DND-41 (cell line): ENCODE results near the gene TTC12.

ENCODE experiments used
- ATAC-seq: fragments of 200-7000 bp; cut with Tn5 transposase; 3 replicates; pipeline ENCODE4 v1.9.1; 2021; ENCODE audit warnings: low read depth; ENCODE audit not compliant: insufficient read depth
- DNase-seq: peaks from one replicate; pipeline ENCODE4 v3.0.0-alpha.2; 2020
- H2AFZ ChIP-seq: 2 replicates; pipeline ENCODE4 v1.6.0; 2012; ENCODE audit warnings: low read depth, low read length
- H3K27ac ChIP-seq: 2 replicates; pipeline ENCODE4 v1.5.1; 2012; ENCODE audit warnings: low read length, inconsistent platforms
- H3K27me3 ChIP-seq: fragments of 200-600 bp; sonication (generic); 2 replicates; pipeline ENCODE4 v1.6.0; 2012; ENCODE audit warnings: low read length, mild to moderate bottlenecking, inconsistent platforms; ENCODE audit not compliant: insufficient read depth, poor library complexity
- H3K36me3 ChIP-seq: 2 replicates; pipeline ENCODE4 v1.5.1; 2012; ENCODE audit warnings: low read length, inconsistent platforms; ENCODE audit not compliant: insufficient read depth
- H3K4me1 ChIP-seq: 2 replicates; pipeline ENCODE4 v1.5.1; 2012; ENCODE audit warnings: mild to moderate bottlenecking, low read length; ENCODE audit not compliant: insufficient read depth
- H3K4me2 ChIP-seq: 2 replicates; pipeline ENCODE4 v1.6.0; 2012; ENCODE audit warnings: mild to moderate bottlenecking, moderate library complexity, low read length, inconsistent platforms; ENCODE audit not compliant: insufficient read depth
- H3K4me3 ChIP-seq, 2 experiments: fragments of 200-600 bp in 1 of 2; shearing (Covaris generic) in 1 of 2; 2 replicates each; pipeline ENCODE4 v1.5.1; 2012 to 2016; ENCODE audit warnings: inconsistent platforms in 2 of 2, low read length in 2 of 2, mild to moderate bottlenecking in 2 of 2, low read depth in 1 of 2, moderate library complexity in 1 of 2
- H3K79me2 ChIP-seq: 2 replicates; pipeline ENCODE4 v1.6.0; 2012; ENCODE audit warnings: low read length, inconsistent platforms; ENCODE audit not compliant: insufficient read depth
- H3K9ac ChIP-seq: 2 replicates; pipeline ENCODE4 v1.6.0; 2012; ENCODE audit warnings: low read depth, mild to moderate bottlenecking, inconsistent platforms, low read length, moderate library complexity
- H3K9me3 ChIP-seq: 2 replicates; pipeline ENCODE4 v1.5.1; 2012; ENCODE audit warnings: low read length, moderate library complexity, mild to moderate bottlenecking, inconsistent platforms; ENCODE audit not compliant: insufficient read depth, severe bottlenecking
- H4K20me1 ChIP-seq: 2 replicates; pipeline ENCODE4 v1.6.0; 2012; ENCODE audit warnings: low read length; ENCODE audit not compliant: insufficient read depth
- EZH2 ChIP-seq: IDR thresholded peaks from 3 replicates; pipeline ENCODE4 v1.6.1; 2012; ENCODE audit warnings: borderline replicate concordance, low read depth, mild to moderate bottlenecking, moderate library complexity, low read length, inconsistent platforms; ENCODE audit not compliant: severe bottlenecking
- TF ChIP-seq, protein P1 (sequence below): IDR thresholded peaks from 2 replicates; pipeline ENCODE4 v1.5.1; 2012; ENCODE audit warnings: borderline replicate concordance, low read length, moderate library complexity, mild to moderate bottlenecking; ENCODE audit not compliant: poor library complexity, severe bottlenecking; ENCODE audit errors: extremely low read depth

Gene TTC12, protein sequence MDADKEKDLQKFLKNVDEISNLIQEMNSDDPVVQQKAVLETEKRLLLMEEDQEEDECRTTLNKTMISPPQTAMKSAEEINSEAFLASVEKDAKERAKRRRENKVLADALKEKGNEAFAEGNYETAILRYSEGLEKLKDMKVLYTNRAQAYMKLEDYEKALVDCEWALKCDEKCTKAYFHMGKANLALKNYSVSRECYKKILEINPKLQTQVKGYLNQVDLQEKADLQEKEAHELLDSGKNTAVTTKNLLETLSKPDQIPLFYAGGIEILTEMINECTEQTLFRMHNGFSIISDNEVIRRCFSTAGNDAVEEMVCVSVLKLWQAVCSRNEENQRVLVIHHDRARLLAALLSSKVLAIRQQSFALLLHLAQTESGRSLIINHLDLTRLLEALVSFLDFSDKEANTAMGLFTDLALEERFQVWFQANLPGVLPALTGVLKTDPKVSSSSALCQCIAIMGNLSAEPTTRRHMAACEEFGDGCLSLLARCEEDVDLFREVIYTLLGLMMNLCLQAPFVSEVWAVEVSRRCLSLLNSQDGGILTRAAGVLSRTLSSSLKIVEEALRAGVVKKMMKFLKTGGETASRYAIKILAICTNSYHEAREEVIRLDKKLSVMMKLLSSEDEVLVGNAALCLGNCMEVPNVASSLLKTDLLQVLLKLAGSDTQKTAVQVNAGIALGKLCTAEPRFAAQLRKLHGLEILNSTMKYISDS

DNA sequence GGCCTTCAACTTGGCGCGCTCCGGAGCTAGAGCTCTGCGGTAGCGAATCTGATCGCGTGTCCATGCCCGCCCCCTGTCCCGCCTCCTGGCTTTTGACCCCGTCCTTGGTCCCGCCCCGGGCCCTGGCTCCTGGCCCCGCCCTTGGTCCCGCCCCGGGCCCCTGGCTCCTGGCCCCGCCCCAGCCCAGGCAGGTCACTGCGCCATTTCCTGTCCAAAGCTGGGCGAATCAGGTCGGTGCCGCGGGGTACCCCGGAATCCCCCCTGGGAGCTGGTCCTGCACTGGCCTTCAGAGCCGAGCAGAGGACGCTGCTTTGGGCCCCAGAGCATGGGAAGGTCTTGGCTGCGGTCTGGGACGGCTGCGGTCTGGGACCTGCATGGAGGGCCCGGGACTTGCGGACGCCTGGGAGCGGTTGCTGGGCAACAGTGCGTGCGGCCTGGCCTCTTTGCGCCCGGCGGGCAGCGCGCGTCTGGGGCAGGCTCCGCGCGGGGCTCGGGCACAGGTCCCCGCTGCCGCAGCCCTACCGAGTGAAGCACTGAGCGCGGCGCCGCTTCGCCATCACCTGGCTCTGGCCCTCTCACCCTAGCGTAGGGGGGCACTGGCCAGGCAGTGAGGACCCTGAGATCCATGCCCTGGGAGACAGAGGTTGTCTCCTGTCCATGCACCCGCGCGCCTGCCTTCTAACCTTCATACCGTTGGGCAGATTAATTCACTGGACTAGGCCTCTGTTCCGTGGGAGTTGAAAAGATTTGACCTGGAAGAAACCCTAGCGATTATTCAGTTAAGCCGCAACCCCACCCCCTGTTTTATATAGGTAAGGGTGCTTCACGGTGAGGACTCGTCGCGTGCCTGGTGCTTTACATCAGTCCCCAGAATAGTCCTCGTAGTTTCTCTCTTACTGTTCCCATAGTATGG lies at the start of gene TTC12:
TSS of gene TTC12 (plus strand) at position 195 of the 913 bp plus-strand sequence. CDS start 1,675 bp downstream, outside the sequence.
- Histone ChIP-seq H3K4me2 (no peak within 1 kb of the TSS), H3K27ac (no peak within 1 kb of the TSS), H3K36me3 (no peaks in the 10 kb centered on the region), H3K4me1 (no peaks in the 10 kb centered on the region), H4K20me1 (no peaks in the 10 kb centered on the region), H2AFZ (no peak within 1 kb of the TSS), H3K9ac (no peak within 1 kb of the TSS), H3K79me2 (no peaks in the 10 kb centered on the region), H3K9me3 (no peaks in the 10 kb centered on the region), H3K27me3 (peaks cover 3% of the 10 kb centered on the region), H3K4me3 (no peak within 1 kb of the TSS)
- ATAC-seq (no peak), DNase-seq (no peak)
- TF ChIP-seq, protein P1, sequence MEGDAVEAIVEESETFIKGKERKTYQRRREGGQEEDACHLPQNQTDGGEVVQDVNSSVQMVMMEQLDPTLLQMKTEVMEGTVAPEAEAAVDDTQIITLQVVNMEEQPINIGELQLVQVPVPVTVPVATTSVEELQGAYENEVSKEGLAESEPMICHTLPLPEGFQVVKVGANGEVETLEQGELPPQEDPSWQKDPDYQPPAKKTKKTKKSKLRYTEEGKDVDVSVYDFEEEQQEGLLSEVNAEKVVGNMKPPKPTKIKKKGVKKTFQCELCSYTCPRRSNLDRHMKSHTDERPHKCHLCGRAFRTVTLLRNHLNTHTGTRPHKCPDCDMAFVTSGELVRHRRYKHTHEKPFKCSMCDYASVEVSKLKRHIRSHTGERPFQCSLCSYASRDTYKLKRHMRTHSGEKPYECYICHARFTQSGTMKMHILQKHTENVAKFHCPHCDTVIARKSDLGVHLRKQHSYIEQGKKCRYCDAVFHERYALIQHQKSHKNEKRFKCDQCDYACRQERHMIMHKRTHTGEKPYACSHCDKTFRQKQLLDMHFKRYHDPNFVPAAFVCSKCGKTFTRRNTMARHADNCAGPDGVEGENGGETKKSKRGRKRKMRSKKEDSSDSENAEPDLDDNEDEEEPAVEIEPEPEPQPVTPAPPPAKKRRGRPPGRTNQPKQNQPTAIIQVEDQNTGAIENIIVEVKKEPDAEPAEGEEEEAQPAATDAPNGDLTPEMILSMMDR = no peak
- TF ChIP-seq EZH2 = no peak

DNA sequence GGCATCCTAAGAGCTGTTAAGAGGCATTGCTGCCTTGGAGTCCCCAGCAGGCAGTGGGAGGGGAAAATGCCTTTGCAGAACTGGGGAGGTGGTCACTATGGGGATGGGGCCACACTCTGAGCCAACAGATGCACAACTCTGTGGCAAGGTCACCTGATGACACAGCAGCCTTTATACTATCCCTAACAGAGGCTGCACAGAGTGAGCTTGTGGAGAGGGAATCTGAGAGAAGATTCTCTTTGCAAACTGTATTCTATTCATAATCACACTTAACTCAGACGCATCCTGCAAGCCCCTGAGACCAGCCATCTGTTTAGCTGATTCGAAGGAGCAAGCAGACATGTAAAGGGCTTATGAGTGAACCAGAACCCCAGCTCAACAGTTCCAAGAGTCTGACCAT lies 49.0 kb upstream of the TTC12 start:
- Histone ChIP-seq H3K4me1 (no peaks in the 10 kb centered on the region), H3K27ac (no peak overlapping the region), H3K27me3 (no peaks in the 10 kb centered on the region), H3K4me3 (no peak overlapping the region), H3K79me2 (no peaks in the 10 kb centered on the region), H3K36me3 (no peaks in the 10 kb centered on the region), H3K9ac (no peak overlapping the region), H3K4me2 (no peak overlapping the region), H2AFZ (no peak overlapping the region), H4K20me1 (no peaks in the 10 kb centered on the region), H3K9me3 (no peaks in the 10 kb centered on the region)
- ATAC-seq (no peak), DNase-seq (no peak)
- TF ChIP-seq, protein P1 = no peak
- no peak for TF ChIP-seq EZH2

DNA sequence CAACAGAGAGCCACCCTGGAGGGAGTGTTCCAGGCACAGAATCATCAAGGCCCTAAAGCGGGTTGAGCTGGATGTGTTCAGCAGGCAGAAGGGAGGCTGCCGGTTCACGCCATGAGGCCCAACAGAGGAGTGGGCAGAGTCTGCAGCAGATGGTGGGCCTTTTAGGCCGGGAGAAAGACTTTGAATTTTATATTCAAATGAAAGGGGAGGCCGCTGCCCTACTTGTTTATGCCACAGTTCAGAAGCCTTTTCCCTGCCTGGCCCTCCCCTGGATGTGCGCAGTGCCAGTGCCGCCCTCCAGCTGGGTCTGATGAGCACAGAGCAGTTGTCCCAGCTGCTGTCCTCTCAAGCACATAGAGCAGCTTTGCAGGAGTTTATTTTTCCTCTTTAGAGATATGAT lies 46.9 kb upstream of the TTC12 start:
- H3K9ac ChIP-seq = no peak overlapping the region
- no peaks in the 10 kb centered on the region for H3K36me3 ChIP-seq
- H3K27me3 ChIP-seq = no peaks in the 10 kb centered on the region
- H3K79me2 ChIP-seq = no peaks in the 10 kb centered on the region
- H2AFZ ChIP-seq = no peak overlapping the region
- DNase-seq (no peak), ATAC-seq (no peak)
- H3K4me1 ChIP-seq = no peaks in the 10 kb centered on the region
- H3K27ac ChIP-seq = no peak overlapping the region
- no peak overlapping the region for H3K4me3 ChIP-seq
- TF ChIP-seq, protein P1 = no peak
- no peak for TF ChIP-seq EZH2
- H3K9me3 ChIP-seq = no peaks in the 10 kb centered on the region
- H4K20me1 ChIP-seq = no peaks in the 10 kb centered on the region
- H3K4me2 ChIP-seq = no peak overlapping the region
